Fibroblast of lung (primary cell): ENCODE data around the gene UBE3D. TPM values are rescaled to one million over a fixed set of nuclear protein-coding genes. Genes with fewer than 3 reads are reported as not detected.

Experiments
- DNase-seq, 2 donors: peaks; one replicate each; pipeline versions ENCODE4 v3.0.0 to v3.0.0-alpha.2; 2010; ENCODE audit warnings: low read depth in 2 of 2
- H2AFZ ChIP-seq: 2 replicates; pipeline ENCODE4 v1.5.1; 2012; ENCODE audit warnings: low read length, control low read depth, inconsistent platforms
- H3K27ac ChIP-seq: 2 replicates; pipeline ENCODE4 v1.5.1; 2011; ENCODE audit warnings: low read length, control low read depth; ENCODE audit not compliant: insufficient read depth
- H3K27me3 ChIP-seq: 2 replicates; pipeline ENCODE4 v1.5.1; 2011; ENCODE audit warnings: mild to moderate bottlenecking, low read length; ENCODE audit not compliant: control insufficient read depth, insufficient read depth
- H3K36me3 ChIP-seq: 2 replicates; pipeline ENCODE4 v1.5.1; 2011; ENCODE audit warnings: low read length; ENCODE audit not compliant: control insufficient read depth, insufficient read depth
- H3K4me1 ChIP-seq: 2 replicates; pipeline ENCODE4 v1.5.1; 2011; ENCODE audit warnings: low read length; ENCODE audit not compliant: control insufficient read depth, insufficient read depth; ENCODE audit errors: extremely low read depth
- H3K4me2 ChIP-seq: 2 replicates; pipeline ENCODE4 v1.5.1; 2011; ENCODE audit warnings: low read length, control low read depth; ENCODE audit not compliant: insufficient read depth; ENCODE audit errors: extremely low read depth
- H3K4me3 ChIP-seq, 4 experiments: fragments of 200-600 bp in 1 of 4; sonication (generic) in 1 of 4; replicated peaks in 1 of 4; 2 replicates each; pipeline ENCODE4 v1.5.1; 2011 to 2016; ENCODE audit warnings: low read length in 4 of 4, low read depth in 3 of 4, mild to moderate bottlenecking in 3 of 4, control low read depth in 2 of 4, inconsistent platforms in 1 of 4, mixed read lengths in 1 of 4; ENCODE audit not compliant: insufficient read depth in 1 of 4; ENCODE audit errors: control extremely low read depth in 1 of 4
- H3K79me2 ChIP-seq: 2 replicates; pipeline ENCODE4 v1.5.1; 2012; ENCODE audit warnings: mild to moderate bottlenecking, low read length, inconsistent platforms; ENCODE audit not compliant: control insufficient read depth, insufficient read depth
- H3K9ac ChIP-seq: 2 replicates; pipeline ENCODE4 v1.5.1; 2011; ENCODE audit warnings: mild to moderate bottlenecking, low read length, control low read depth; ENCODE audit not compliant: insufficient read depth
- H3K9me3 ChIP-seq: 2 replicates; pipeline ENCODE4 v1.5.1; 2012; ENCODE audit warnings: low read depth, low read length; ENCODE audit not compliant: control insufficient read depth, insufficient read depth
- H4K20me1 ChIP-seq: 2 replicates; pipeline ENCODE4 v1.5.1; 2011; ENCODE audit warnings: low read length; ENCODE audit not compliant: control insufficient read depth, insufficient read depth; ENCODE audit errors: extremely low read depth
- CTCF ChIP-seq, 2 donors: IDR thresholded peaks in 1 of 2; conservative IDR thresholded peaks in 1 of 2; 1 replicate in 1 of 2; 2 replicates in 1 of 2; pipeline ENCODE4 v1.5.1; 2011 to 2012; ENCODE audit warnings: low read length in 2 of 2, control low read depth in 1 of 2, inconsistent platforms in 1 of 2, low read depth in 1 of 2, mild to moderate bottlenecking in 1 of 2
- EZH2 ChIP-seq: IDR thresholded peaks from 2 replicates; pipeline ENCODE4 v1.5.1; 2012; ENCODE audit warnings: low read length, control low read depth, mild to moderate bottlenecking; ENCODE audit errors: missing control alignments
- polyA plus RNA-seq, 2 donors: library from polyadenylated mRNA; depleted of rRNA in 1 of 2; stranded (reverse) in 1 of 2; unstranded in 1 of 2; fragments of >200 nt; gene quantifications; 2 replicates each; pipeline ENCODE4 v1.2.1, GENCODE V29; 2011 to 2012; ENCODE audit warnings: missing spikeins in 1 of 2
- total RNA-seq: library from RNA; depleted of rRNA; stranded (reverse); fragments of >200 nt; gene quantifications from 2 replicates; pipeline ENCODE4 v1.2.1, GENCODE V29; 2014

Gene UBE3D
- total and polyA plus RNA-seq, 2 donors (not counting 1 experiment from before 2014, with no cell fraction given): 2.8 to 5.6 TPM

GRCh38 chr6:82915666-82916065 lies 150.0 kb downstream of the UBE3D start:
- no peaks in the 10 kb centered on the region for H3K79me2 ChIP-seq
- no peak overlapping the region for H3K4me2 ChIP-seq
- DNase-seq: no peak
- no peak overlapping the region for H2AFZ ChIP-seq
- H4K20me1 ChIP-seq: no peaks in the 10 kb centered on the region
- H3K4me3 ChIP-seq: no peak overlapping the region
- no peaks in the 10 kb centered on the region for H3K4me1 ChIP-seq
- no peaks in the 10 kb centered on the region for H3K27me3 ChIP-seq
- H3K36me3 ChIP-seq: no peaks in the 10 kb centered on the region
- no peaks in the 10 kb centered on the region for H3K9me3 ChIP-seq
- no peak overlapping the region for H3K27ac ChIP-seq
- TF ChIP-seq EZH2: no peak
- no peak for TF ChIP-seq CTCF (conservative IDR thresholded peaks at IDR 0.05 in 1 of 2, IDR thresholded peaks at IDR 0.05 in 1 of 2; ENCODE audit: low read depth in 1 of 2, low read length in 2 of 2)
- no peak overlapping the region for H3K9ac ChIP-seq

- H3K4me2 ChIP-seq: no peak overlapping the region
- H2AFZ ChIP-seq: no peak overlapping the region
- H3K4me3 ChIP-seq: no peak overlapping the region
- H3K9ac ChIP-seq: no peak overlapping the region
- H3K27ac ChIP-seq: no peak overlapping the region
- H3K9me3 ChIP-seq: no peaks in the 10 kb centered on the region
- no peaks in the 10 kb centered on the region for H3K27me3 ChIP-seq
- no peaks in the 10 kb centered on the region for H4K20me1 ChIP-seq
- H3K4me1 ChIP-seq: peaks cover 2% of the 10 kb centered on the region
- no peaks in the 10 kb centered on the region for H3K36me3 ChIP-seq
- no peak for DNase-seq
- no peaks in the 10 kb centered on the region for H3K79me2 ChIP-seq
- TF ChIP-seq EZH2 (no peak), CTCF (conservative IDR thresholded peaks at IDR 0.05 in 1 of 2, IDR thresholded peaks at IDR 0.05 in 1 of 2; ENCODE audit: low read depth in 1 of 2, low read length in 2 of 2) (no peak)
These were observed 151.1 kb downstream of the UBE3D start for GRCh38 chr6:82914511-82914910.

DNA sequence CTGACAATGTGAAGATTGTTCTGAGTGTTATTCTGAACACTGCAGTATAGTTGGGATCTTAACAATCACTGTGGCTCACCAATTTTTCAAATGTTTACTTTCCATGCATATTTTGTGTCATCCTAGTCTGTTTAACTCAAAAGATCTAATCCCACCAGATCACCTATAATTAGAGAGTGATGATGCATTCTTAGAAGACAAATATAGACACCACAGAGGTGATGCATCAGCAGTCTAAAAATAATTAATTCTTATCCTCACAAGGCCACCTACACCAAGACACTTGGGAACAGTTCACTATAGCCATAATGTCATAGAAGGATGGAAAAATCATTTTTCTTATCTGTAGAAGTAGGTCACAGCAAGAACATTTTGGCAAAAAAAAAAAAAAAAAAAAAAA lies 154.8 kb downstream of the UBE3D start:
- DNase-seq: no peak

More for the DNA sequence above, 154.8 kb downstream of the UBE3D start:
- H3K9me3 ChIP-seq: no peaks in the 10 kb centered on the region
- no peak overlapping the region for H3K27ac ChIP-seq
- H3K9ac ChIP-seq: no peak overlapping the region
- no peaks in the 10 kb centered on the region for H3K36me3 ChIP-seq
- no peak overlapping the region for H3K4me2 ChIP-seq
- no peak overlapping the region for H3K4me3 ChIP-seq
- H3K79me2 ChIP-seq: no peaks in the 10 kb centered on the region
- no peak overlapping the region for H2AFZ ChIP-seq
- peaks cover 2% of the 10 kb centered on the region for H3K4me1 ChIP-seq
- TF ChIP-seq EZH2 (no peak), CTCF (conservative IDR thresholded peaks at IDR 0.05 in 1 of 2, IDR thresholded peaks at IDR 0.05 in 1 of 2; ENCODE audit: low read depth in 1 of 2, low read length in 2 of 2) (no peak)
- H3K27me3 ChIP-seq: no peaks in the 10 kb centered on the region
- no peaks in the 10 kb centered on the region for H4K20me1 ChIP-seq
